Ramos (cell line): ENCODE results near the gene NUP62CL.
"Not testable (repeated sequence)": the region's sequence is repeated elsewhere in the genome, so short reads cannot be mapped to it uniquely, and the experiment has no call there.

Experiments used
- in situ Hi-C: fragments of 300-500 bp; cut with MboI; formaldehyde crosslinking; loops from one replicate; pipeline ENCODE4 v1.14.3; 2022; ENCODE audit warnings: low sequenced_read_pairs; ENCODE audit not compliant: unreplicated experiment

The NUP62CL gene, protein sequence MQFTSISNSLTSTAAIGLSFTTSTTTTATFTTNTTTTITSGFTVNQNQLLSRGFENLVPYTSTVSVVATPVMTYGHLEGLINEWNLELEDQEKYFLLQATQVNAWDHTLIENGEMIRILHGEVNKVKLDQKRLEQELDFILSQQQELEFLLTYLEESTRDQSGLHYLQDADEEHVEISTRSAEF

DNA sequence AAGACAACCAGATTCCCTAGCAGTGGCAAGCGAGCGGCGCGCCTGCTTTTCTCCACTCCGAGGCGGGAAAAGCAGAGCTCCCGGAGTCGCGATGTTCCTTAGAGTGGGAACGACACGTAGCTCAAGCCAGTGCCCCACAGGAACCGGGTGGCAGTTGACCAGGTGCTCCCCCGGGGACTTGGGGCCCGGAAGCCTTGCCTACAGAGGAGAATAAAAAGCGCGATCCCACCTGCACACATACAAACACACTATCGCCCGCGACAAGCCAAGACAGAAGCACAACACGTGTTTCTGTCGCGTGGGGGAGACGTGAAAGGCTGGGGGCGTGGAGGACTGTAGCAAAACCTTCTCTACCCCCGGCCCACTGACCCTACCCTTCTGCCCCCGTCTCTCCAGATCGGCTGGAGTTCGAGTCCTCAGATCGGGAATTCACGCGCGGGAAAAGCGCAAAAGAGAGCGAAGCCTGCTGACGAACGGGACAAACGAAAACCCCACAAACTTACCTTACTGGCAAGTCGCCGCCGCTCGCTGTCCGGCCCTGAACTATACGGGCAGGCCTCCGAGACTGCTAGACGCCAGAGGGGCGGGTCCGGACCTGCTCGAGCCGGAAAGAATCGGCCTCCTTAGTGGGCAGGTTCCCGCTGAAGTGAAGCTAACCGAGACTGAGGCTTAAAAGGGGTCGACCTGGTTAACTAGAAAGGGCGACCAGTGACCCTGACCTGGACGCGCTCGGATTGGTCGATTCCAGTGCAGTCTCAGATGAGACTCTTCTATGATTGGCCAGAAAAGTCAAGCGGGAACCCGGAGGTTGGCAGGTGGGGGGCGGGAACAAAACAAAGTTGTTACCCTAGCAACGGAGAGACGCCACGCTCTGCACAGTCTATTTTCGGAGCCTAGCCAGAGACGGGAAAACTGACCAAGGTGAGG is at the start of gene NUP62CL, which contains the start of gene DNAAF6:
Gene NUP62CL (minus strand): TSS at position 664 of the 927 bp plus-strand sequence. CDS start 31,287 bp downstream, outside the sequence.
Gene DNAAF6 (plus strand): TSS at position 842 of the 927 bp plus-strand sequence. CDS start 6,265 bp downstream, outside the sequence.
- in situ Hi-C loops, result no loop called here

DNA sequence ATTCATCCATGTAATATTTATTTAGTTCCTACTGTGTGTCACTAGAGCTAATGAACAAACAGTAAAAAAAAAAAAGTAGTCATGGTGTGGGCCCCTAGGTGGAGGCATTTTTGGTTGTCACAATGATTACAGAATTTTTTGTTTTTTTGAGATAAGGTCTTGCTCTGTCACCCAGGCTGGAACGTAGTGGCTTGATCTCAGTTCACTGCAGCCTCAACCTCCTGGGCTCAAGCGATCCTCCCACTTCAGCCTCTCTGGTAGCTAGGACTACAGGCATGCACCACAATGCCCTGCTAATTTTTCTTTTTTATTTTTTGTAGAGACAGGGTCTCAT is 22.2 kb upstream of the NUP62CL start:
- in situ Hi-C loops, result no loop called here

DNA sequence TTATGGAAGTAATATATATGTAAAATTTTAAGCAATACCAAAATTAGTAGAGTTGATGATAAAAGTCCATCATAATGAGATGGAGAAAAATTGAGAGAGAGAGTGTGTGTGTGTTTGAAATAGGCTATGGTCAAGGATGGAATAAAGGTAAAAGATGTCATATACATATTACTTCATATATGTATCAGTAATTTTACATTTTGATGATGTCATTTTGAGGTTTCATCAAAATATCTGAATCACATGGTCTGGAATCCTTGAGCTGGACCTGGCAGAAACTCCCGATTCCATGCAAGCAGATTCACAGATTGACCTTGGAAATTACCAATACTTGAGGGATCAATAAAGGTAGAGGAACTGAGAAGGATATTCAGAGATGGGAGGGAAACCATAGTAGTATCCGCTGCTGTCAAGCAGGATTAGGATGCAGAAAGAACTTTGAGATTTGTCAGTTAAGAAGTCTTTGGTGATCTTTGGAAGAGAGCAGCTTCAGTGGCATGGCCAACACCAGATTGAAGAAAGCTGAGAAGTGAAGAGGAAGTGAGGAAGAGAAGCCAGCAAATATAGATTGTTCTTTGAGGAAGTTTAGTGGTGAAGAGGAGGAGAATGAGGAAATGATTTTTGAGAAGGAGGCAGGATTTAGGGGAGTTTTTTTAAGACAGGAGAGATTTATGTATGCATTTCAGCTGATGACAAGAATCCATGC is 21.7 kb upstream of the NUP62CL start:
- in situ Hi-C loops, result no loop called here

DNA sequence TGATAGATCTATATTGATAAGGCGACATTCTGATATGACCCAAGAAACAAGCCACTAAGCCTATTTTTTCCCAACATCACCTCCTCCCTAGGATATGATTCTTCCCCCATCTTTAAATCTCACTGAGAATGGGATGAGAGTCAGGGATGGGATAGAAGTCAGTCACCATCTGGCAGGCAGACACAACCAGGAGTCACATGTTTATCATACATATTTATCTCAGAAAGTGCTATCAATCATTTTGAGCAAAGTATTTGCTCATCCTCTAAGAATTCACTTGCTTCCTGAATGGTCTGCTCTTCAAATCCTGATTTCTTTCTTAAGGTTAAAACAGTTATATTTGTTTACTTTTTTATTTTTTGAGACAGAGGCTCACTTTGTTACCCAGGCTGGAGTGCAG is 20.5 kb upstream of the NUP62CL start:
- in situ Hi-C loops, result no loop called here

DNA sequence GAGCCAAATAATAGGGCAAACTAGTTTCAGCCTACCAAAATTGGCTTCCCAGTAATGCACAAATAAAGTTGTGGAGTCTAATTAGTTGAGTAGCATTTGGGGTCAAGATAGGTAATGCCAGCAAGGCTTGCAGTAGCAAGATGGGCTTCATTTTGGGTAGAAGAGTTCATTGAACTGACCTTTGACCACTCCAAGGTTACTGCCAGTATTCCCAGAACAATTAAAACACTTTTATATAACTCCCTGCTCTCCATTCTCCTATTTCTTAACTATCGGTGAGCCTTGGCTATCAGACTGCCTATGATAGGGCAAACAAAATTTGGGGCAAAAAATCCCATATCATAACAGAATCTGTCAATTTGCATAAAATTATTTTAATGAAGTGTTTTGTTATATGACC is 7.2 kb upstream of the NUP62CL start:
- in situ Hi-C loops, result no loop called here

DNA sequence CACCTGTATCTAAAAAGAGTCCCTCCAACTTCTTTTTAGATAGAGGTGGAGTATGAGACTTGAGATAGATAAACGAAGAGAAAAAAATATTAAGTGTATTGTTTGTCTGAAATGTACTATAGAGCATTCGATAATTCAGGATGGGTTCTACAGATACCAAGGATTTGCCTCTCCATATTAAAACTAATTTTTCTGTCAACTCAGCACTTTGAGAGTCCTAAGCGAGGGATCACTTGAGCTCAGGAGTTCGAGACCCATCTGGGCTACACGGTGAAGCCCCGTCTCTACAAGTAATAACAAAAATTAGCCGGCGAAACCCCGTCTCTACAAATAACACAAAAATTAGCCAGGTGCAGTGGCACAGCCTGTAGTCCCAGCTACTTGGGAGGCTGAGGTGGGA is 1.7 kb upstream of the NUP62CL start:
- in situ Hi-C loops, result no loop called here

DNA sequence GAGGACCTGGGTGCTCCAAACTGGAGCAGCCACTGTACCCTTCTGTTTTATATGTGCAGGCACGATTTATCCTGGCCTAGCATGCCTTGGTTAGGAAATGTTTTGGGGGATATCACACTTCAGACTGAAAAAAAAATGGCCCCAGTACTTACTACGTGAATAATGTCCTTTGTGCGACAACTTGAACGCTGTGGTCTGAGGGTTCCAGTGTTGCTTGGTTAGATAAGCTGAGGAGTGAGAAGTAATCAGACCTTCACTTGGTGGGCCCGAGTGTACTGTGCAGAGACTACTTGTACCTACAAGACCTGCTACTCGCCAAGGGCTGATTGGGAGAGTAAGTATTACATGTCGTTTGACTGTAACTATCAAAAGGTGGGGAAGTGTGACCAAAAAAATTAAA is 856 bp upstream of the NUP62CL start:
- in situ Hi-C loops, result no loop called here

DNA sequence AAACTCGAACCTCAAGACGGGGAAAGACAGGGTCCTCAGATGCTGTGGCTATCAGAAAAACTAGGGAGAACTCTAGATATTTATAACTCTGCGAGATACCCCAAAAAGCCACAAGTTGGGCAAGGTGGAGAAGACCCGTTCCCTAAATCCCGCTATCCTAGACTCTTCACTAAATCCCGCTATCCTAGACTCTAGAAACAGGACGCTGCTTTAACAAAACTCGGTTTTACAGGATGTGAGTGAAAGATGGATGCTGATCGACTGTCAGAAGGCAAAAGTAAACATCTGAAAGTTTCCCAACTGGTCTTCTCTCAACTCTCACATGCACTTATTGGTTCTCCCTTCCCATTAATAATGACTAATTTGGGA is 448 bp upstream of the NUP62CL start:
- in situ Hi-C loops, result no loop called here

DNA sequence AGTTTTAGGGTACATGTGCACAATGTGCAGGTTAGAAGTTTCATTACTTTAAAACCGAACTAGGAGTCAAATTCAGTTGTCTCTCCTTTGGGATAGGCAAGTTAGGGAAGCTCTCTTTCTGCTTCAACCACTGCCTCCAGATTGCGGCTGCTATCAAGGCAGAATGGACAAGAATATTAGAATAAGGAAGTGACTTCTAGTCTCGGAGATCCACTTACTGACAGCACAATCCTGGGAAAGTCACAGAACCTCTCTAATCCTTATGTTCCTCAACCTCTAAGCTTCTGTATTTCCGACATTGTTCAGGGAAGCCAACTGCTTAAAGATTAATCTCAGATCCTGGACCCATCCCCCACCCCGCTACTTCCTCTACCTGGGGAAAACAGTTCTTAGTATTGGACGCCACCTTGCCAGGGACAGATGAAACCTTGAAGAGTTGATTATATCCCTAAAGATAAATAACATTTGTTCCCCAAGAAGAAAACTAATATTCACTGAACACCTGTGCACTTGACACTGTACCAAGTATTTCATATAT is 2.1 kb downstream of the NUP62CL start:
- in situ Hi-C loops, result no loop called here

DNA sequence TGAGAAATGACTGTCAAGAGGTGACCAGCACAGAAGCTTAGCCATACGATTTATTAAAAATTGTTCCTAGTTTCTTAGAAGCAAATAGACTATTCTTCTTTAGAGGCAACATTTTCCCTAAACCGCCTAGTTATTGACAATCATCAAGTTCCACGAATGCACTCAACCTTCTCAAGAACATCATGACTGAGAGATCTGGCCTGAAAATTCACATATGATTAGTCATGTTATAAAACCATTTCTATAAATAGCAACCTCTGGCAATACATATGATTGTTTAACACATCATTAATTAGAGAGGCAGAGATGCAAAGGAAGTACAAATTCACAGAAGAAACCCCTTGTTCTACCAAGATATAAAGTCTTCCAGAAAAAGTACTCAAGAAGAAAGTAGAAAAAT is 6.7 kb downstream of the NUP62CL start:
- in situ Hi-C loops, result no loop called here

DNA sequence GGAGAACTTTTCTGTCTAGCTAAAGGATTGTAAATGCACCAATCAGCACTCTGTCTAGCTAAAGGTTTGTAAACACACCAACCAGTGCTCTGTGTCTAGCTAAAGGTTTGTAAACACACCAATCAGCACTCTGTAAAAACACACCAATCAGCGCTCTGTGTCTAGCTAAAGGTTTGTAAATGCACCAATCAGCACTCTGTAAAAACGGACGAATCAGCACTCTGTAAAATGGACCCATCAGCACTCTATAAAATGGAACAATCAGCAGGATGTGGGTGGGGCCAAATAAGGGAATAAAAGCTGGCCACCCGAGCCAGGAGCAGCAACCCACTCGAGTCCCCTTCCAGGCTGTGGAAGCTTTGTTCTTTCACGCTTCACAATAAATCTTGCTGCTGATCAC is 8.2 kb downstream of the NUP62CL start:
- in situ Hi-C loops, result not testable (repeated sequence)

DNA sequence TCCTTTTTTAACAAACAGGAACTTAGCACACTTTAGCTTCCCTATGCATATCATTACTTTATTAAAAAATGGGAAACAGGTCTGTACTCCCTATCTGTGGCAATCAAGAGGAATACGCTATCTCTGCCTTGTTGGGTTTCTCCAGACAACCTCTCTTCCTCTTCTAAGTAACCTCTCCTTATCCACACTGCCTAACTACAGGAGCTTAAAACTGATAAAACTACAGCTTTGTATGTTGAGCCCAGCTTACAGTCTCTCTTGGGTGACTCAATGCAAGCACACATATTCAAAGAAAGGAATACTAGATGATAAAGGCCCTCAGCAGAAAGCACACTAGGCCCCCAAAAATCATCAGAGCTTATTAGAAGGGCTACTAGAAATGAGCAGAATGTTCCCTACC is 8.9 kb downstream of the NUP62CL start:
- in situ Hi-C loops, result no loop called here

DNA sequence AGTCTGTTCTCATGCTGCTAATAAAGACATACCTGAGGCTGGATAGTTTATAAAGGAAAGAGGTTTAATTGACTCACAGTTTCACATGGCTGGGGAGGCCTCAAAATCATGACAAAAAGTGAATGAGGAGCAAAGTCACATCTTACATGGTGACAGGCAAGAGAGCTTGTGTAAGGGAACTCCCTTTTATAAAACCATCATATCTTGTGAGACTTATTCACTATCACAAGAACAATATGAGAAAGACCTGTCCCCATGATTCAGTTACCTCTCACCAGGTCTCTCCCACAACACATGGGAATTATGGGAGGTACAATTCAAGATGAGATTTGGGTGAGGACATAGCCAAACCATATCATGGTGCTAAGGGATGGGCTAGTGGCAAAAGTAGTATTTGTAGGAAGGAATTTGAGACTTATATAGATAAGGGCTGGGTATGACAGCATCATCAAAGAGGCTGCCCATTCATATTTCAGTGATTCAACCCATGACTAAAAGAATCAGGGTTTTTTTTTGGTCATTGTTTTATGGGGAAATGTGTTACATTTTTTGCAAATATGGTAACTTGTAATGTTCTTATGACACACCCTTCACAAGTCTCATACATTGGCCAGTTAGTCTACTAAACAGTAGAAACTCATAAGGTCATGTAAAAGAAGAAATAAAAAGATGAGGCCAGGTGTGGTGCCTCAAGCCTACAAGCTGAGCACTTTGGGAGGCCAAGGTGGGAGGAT is 34.7 kb downstream of the NUP62CL start:
- in situ Hi-C loops, result no loop called here

DNA sequence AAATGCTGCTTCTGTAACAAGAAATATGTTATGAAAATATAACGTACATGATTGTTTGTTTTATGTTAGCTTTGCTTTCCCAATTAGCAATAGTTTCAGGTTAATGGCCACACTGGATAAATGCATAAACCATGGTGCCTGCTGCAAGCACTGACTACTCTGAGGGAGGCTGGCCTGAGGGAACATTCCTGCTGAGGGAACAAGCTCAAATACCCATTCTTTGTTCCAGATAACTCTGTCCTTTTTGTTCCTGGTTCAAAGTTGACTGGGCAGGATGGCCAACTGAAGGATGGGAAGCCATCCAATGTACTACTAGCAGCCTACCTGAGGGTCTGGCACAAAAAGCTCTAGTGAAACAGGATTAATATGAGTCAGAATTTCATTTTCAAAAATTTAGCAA is 37.5 kb downstream of the NUP62CL start:
- in situ Hi-C loops, result no loop called here

DNA sequence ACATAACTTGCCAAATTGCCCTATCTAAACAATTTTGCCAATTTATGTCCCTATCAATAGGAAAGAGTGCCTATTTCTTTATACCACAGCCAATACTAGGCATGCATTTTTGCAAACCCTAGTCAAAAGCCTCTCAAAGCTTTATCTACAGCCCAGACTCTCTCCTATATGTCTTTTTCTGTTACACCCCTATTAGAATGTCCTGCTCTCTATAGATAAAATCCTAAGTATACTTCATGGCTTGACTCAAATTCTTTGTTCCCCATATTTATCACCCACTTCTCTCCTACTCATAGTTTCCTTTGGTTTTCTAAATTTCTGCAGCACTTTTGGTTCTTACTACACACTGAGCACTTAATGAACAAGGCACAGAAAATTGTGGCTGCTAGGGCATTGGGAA is 38.0 kb downstream of the NUP62CL start:
- in situ Hi-C loops, result no loop called here

DNA sequence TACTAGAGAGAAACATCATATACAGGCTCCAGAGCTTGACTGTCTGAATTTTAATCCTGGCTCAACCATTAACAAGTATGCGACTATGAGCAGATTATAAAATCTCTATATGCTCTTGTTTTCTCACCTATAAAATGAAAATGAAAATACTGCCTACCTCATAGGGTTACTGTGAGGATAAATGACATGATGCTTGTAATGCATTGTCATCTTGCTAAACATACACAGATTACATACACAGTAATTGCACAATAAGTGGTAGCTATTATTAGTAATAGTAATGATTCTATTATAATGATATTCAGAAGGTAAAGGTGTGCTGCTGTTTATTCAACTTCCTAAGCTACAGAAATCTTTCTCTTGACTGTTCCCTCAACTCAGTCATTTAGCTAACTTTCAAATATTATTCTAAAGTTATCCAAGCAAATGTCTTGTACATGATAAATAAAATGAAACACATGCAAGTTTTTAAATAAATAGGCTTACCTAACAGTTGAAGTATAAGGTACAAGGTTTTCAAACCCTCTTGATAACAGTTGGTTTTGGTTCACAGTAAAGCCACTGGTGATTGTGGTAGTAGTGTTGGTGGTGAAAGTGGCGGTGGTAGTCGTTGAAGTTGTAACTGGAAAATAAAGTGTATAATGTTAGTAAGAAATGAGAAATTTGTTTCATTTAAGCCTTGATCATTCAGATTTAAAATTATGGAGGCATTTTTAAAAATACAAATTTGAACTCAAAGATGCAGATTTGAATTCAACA is 38.9 kb downstream of the NUP62CL start:
- in situ Hi-C loops, result no loop called here

DNA sequence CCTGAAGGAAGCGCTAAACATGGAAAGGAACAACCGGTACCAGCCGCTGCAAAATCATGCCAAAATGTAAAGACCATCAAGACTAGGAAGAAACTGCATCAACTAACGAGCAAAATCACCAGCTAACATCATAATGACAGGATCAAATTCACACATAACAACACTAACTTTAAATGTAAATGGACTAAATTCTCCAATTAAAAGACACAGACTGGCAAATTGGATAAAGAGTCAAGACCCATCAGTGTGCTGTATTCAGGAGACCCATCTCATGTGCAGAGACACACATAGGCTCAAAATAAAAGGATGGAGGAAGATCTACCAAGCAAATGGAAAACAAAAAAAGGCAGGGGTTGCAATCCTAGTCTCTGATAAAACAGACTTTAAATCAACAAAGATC is 48.6 kb downstream of the NUP62CL start:
- in situ Hi-C loops, result not testable (repeated sequence)

DNA sequence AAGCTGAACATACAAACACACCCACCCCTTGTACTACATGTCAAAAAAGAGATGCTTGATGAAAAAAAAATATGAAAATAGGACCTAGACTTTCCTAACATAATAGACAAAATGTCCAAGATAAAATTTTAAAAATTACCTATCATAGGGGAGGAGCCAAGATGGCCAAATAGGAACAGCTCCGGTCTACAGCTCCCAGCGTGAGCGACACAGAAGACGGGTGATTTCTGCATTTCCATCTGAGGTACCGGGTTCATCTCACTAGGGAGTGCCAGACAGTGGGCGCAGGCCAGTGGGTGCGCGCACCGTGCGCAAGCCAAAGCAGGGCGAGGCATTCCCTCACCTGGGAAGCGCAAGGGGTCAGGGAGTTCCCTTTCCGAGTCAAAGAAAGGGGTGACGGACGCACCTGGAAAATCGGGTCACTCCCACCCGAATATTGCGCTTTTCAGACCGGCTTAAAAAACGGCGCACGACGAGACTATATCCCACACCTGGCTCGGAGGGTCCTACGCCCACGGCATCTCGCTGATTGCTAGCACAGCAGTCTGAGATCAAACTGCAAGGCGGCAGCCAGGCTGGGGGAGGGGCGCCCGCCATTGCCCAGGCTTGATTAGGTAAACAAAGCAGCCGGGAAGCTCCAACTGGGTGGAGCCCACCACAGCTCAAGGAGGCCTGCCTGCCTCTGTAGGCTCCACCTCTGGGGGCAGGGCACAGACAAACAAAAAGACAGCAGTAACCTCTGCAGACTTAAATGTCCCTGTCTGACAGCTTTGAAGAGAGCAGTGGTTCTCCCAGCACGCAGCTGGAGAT is 50.4 kb downstream of the NUP62CL start:
- in situ Hi-C loops, result not testable (repeated sequence)
